DMS 273 treated with DMSO at 0.1 percent for 48 hours (cell line): ENCODE data around the gene CBL.
"Not testable (repeated sequence)": the region's sequence is repeated elsewhere in the genome, so short reads cannot be mapped to it uniquely, and the experiment has no call there.

Experiments
- DNase-seq: peaks from one replicate; lab custom pipeline; 2025; lab: John Stamatoyannopoulos, UW

The CBL gene

DNA sequence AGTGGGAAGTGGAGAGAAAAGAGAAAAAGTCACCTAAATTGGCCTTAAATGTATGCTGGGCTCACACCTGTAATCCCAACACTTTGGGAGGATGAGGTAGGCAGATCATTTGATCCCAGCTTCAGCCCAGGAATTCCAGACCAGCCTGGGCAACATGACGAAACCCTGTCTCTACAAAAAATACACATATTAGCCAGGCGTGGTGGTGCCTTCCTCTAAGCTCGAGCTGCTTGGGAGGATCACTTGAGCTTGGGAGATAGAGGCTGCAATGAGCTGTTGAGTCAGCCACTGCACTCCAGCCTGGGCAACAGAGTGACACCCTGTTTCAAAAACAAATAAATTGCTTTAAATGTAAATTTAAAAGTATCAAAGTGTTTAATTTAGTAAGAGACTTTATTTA is 3.9 kb downstream of the CBL start:
- no peak for DNase-seq

DNA sequence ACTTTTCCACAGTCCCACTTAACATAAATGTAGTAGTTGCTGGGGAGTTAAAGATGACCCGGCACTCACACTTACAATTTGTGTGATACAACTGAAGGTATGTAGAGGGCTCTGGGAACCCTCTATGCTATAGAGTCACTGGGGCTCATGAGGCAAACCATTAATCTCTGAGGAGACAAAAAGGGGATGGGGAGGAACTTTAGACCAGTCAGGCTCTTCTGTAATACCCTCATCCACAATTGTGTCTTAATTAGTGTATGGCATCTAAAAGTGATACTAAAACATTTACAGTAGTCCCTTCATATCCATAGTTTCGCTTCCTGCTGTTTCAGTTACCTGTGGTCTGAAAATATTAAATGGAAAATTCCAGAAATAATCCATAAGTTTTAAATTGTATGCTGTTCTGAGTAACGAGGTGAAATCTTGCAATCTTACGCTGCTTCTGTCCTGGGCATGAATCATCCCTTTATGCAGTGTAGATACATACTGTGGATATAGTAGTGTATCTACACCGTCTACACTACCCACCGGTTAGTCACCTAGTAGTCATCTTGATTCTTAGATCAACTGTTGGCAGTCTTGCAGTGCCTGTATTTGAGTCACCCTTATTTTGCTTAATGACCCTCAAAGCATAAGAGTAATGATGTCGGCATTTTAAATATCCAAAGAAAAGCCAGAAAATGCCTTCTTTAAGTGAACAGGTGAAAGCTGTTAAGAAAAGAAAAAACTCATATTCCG is 12.2 kb downstream of the CBL start:
- no peak for DNase-seq

DNA sequence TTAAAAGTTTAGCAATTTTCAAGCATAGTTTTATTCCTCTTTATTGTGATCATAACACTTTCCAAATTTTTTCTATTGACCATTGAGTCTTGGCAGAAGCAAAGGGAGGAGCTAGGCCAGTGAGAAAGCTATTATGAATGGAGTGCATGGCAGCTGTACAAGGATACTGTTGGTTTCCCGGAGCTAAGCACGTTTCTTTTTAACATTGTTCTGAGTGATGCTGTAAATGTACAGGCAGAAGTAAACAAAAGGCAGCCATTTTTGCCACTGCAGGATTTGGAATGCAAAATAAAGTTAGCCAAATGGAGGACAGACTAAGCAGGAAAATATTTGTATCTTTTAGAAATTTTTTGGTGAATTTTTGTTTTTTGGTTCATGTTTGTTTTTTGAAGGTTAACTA is 16.2 kb downstream of the CBL start:
- peak; percentile 9 for DNase-seq

DNA sequence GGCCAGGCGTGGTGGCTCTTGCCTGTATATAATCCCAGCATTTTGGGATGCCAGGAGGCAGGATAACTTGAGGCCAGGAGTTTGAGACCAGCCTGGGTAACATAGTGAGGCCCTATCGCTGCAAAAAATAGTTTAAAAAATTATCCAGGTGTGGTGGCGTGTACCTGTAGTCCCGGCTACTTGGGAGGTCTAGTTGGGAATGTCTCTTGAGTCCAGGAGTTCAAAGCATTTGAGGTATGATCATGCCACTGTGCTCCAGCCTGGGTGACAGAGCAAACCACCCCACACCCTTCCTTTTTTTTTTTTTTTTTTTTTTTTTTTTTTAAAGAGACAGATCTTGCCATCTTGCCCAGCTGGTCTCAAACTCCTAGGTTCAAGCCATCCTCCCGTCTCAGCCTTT is 16.8 kb downstream of the CBL start:
- DNase-seq: no peak

DNA sequence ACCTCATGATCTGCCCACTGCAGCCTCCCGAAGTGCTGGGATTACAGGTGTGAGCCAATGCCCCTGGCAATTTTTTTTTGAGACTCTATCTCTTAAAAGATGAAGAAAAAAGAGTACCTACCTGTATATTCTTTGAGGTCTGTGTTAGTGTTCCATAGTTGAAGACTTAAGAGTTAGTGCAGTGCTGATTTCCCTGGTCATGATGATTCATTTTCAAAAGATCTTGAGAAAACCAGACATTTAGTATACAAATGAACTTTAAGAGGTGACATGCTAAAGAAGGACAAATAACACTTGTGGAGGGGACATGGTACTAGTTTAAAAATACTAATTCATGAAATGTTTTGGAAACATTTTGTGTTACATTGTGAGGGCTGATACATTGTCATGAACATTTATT is 17.7 kb downstream of the CBL start:
- no peak for DNase-seq

DNA sequence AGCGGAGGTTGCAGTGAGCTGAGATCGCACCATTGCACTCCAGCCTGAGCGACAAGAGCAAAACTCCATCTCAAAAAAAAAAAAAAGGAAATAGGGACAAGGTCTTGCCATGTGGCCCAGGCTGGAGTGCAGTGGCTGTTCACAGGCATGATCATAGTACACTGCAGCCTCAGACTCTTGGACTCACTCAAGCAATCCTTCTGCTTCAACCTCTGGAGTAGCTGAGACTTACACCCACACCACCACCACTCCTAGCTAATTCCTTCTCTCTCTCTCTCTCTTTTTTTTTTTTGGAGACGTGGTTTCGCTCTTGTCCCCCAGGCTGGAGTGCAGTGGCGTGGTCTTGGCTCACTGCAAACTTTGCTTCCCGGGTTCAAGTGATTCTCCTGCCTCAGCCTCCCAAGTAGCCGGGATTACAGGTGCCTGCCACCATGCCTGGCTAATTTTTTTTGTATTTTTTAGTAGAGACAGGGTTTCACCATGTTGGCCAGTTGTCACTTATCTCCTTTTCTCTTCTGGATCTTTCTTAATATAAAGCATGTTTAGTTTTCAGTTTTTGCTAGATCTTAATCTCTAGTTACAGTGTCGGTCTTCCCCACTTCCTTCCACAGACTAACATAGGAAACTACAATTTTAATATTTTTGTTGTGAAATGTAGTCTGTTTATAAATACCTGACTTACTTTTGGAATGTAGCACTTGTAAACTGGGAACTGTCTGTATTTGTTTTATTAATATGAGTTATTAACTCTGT is 22.6 kb downstream of the CBL start:
- DNase-seq: not testable (repeated sequence)

DNA sequence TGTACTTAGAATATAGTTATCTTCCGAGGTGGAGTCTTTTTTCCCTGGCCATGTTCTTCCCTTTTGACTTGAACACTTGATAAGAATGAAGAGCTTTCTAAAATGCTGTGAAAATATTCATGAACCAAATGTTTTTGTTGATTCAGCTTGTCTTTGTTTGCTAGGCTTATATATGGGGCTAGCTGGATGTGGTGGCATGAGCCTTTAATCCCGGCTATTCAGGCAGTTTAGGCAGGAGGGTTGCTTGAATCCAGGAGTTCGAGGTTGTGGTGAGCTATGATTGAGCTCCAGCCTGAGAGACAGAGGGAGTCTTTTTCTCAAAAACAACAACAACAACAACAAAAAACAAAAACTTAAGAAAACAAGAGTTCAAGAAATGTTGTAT is 23.1 kb downstream of the CBL start:
- DNase-seq: no peak

DNA sequence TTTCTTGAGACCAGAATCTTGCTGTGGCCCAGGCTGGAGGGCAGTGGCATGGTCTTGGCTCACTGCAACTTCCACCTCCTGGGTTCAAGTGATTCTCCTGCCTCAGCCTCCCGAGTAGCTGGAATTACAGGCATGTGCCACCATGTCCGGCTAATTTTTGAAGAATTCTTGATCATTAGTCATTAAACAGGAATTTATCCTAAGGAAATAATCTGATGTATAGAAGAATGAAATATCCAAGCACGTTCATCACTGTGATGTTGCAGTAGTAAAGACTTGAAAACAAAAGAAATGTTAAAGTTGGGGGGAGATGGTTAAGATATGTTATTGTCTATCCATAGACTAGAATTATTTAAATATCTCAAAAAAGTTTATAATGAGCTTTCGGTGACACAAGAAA is 23.6 kb downstream of the CBL start:
- DNase-seq: no peak

DNA sequence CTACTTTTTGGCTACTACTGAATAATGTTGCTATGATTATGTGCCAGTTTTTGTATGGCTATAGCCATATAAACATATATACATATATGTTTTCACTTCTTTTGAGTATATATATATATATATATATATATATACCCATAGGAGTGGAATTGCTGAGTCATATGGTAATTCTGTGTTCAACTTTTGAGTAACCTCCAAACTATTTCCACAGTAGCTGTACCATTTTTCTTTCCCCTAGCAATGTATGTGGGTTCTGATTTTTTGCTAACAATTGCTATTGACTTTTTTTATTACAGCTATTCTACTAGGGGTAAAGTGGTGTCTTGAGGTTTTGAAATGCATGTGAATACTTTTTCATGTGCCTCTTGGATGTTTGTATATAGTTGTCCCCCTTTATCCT is 30.4 kb downstream of the CBL start:
- DNase-seq: no peak

DNA sequence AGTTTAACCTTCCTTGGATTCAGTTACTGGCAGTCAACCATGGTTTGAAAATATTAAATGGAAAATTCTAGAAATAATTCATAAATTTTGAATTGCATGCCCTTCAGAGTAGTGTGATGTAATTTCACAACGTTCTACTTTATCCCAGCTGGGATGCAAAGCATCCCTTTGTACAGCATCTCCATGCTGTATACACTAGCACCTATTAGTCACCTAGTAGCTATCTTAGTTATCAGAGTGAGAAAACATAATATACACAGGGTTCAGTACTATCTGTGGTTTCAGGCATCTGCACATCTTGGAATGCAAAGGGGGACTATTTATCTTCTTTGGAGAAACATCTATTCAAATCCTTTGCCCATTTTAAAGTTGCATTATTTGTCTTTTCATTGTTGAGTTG is 30.8 kb downstream of the CBL start:
- no peak for DNase-seq

DNA sequence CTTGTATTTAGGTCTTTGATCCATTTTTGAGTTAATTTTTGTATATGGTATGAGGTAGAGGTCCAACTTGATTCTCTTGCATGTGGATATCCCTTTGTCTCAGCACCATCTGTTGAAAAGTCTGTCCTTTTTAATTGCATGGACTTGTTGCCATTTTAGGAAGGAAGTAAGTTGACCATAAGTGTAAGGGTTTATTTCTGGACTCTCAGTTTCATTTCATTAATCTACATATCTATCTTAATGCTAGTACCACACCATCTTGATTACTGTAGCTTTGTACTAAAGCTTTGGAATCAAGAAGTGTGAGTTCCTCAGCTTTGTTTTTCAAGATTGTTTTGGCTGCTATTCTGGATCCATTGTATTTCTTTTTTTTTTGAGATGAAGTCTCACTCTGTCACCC is 31.4 kb downstream of the CBL start:
- DNase-seq: no peak

DNA sequence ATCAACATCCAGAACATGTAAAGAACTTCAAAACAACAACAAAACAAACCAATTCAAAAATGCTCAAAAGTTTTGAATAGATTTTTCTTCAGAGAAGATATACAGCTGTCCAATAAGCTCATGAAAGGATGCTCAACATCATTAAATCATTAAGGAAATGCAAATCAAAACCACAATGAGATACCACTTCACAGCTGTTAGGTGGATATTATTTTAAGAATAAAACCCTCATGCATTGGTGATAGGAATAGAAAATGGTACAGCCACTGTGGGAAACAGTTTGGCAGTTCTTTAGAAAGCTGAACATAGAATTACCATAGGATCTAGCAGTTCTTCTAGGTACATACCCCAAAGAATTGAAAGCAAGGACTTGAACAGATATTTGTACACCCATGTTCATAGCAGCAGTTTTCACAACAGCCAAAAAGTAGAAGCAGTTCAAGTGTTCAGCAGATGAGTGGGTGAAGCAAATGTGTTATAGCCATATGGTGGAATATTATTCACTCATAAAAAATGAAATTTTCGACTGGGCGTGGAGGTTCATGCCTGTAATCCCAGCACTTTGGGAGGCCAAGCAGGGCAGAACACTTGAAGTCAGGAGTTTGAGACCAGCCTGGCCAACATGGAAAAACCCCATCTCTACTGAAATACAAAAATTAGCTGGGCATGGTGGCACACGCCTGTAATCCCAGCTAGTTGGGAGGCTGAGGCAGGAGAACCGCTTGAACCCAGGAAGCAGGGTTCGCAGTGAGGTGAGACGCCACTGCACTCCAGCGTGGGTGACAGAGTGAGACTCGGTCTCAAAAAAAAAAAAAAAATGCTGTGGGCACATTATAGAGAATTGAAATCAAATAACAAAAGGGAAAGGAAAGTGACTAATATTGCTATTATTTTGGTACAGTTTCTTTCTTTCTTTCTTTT is 42.9 kb downstream of the CBL start:
- DNase-seq: no peak

DNA sequence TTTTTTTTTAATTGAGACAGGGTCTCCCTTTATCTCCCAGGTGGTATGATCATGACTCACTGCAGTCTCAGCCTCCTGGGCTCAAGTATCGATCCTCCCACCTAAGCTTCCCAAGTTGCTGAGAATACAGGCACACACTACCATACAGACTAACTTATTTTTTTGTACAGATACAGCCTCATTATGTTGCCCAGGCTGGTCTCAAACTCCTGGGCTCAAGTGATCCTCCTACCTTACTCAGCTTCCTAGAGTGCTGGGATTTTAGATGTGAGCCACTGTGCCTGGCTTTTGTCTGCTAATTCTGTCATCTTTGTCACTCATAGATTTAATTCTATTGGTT is 43.5 kb downstream of the CBL start:
- no peak for DNase-seq

DNA sequence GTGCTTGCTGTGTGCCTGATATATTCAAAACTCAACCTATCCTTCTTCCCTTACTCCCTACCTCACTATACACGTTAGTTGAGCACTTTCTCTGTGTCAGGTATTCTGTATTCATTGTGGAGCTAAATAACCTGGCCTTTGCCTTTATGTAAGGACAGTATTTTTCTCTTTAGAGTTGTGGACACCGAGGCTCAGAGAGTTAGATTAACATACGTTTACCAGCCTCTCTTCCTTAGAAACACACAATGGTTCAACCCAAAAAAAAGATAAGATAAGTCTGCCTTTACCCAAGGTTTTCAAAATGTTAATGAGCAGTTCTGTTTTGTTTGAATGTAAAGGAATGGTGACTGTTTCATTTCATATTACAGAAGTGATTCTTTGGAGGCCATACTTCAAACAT is 45.0 kb downstream of the CBL start:
- no peak for DNase-seq

DNA sequence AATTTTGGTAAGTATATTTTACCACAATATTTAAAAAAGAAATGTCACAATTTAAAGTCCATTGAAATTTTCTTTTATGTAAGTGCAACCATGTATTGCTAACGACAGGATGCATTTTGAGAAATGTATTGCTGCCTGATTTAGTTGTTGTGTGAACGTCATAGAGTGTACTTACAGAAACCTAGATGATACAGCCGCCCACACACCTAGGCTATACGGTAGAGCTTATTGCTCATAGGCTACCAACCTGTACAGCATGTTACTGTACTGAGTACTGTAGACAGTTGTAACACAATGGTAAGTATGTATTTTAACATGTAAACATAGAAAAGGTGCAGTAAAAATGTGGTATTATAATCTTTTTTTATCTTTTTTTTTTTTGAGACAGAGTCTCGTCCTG is 48.1 kb downstream of the CBL start:
- DNase-seq: no peak

DNA sequence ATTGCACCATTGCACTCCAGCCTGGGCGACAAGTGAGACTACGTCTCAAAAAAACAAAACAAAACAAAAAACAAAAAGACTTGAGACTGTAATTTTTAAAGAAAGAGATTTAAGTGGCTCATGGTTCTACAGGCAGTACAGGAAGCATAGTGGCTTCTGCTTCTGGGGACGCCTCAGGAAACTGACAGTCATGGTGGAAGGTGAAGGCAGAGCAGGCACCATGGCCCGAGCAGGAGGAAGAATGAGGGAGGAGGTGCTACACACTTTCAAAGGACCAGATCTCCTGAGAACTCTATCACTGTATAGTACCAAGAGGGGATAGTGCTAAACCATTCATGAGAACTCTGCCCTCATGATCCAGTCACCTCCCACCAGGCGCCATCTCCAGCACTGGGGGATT is 52.0 kb downstream of the CBL start:
- no peak for DNase-seq

DNA sequence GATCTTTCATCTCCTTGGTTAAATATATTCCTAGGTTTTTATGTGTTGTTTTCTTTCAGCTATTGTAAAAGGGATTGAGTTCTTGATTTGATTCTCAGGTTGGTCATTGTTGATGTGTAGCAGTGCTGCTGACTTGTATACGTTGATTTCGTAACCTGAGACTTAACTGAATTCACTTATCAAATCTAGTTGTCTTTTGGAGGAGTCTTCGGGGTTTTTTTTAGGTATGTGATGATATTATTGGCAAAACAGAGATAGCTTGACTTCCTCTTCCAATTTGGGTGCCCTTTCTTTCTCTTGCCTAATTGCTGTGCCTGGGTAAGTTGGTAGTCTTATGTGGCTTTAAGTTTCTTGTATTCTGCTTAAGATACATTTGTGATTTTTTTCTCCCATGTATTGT is 52.8 kb downstream of the CBL start:
- DNase-seq: no peak

DNA sequence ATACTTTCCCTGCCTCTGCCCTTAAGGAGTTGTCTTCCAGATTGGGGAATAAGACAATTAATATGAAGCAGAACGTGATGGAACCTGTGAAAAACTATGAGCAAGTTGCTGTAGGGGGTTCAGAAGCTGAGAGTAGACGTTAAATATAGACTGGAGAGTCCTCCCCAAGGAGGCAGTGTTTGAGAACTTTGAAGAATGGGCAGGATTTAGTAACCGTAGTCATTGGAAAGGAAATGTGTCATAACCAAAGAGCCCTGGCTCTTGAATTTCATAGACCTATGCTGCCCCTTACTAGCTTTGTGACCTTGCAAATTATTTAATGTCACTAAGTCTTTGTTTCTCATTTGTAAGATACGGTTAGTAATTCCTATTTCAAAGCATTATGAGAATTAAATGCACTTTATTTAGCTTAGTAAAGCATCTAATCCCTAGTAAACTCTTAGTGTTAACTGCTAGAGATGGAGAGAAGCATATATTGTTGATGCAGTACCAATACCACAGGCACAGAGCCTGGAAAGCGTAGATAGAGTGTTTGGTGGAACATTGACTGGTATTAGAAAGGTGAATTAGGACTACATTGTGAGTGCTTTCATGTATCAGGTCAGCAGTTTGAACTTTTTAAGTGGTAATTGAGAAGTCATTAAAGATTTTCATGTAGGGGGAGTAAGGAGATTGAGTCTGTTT is 56.7 kb downstream of the CBL start:
- no peak for DNase-seq

DNA sequence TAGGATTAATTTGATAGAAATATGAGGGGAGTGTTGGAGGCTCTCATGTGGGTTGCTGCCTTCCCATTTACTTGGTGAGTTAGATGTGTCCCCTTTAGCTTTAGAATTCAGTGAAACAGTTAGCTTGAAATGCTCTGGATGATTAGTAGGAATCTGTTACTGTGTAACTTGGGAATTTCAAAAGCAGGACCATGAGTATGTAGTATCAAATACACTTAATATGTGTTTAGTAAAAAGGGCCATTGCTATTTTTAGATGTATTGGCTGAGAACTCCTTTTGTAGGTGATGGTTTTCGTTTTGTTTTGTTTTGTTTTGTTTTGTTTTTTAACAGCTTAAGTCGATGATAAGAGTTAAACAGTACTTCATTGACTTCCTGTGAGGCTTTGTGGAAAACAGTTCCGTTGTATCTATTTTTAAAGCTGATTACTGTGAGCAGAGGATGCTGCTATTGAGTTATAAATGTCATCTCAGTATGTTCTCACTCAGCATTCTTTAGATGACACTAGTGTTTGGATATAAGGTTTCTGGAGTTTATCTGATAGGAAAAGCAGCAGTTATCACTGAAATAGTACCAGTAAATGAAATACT is 57.3 kb downstream of the CBL start:
- DNase-seq: no peak

DNA sequence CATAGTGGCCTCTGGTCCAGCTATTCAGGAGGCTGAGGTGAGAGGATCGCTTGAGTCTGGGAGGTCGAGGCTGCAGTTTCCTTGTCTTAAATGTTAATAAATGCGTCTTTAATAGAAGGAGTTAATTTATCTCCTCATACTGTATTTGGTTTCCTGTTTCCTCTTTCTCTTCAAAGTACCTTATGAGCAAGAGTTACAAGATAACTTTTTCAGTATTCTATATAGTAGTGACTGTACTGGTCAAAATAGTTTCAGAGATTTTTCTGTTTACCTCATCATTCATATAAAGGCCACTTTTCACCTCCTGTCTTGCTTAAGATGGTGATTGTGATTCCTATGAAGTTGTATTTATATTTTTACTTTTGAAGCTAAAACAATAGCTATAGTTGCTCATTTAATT is 59.9 kb downstream of the CBL start:
- DNase-seq: no peak

DNA sequence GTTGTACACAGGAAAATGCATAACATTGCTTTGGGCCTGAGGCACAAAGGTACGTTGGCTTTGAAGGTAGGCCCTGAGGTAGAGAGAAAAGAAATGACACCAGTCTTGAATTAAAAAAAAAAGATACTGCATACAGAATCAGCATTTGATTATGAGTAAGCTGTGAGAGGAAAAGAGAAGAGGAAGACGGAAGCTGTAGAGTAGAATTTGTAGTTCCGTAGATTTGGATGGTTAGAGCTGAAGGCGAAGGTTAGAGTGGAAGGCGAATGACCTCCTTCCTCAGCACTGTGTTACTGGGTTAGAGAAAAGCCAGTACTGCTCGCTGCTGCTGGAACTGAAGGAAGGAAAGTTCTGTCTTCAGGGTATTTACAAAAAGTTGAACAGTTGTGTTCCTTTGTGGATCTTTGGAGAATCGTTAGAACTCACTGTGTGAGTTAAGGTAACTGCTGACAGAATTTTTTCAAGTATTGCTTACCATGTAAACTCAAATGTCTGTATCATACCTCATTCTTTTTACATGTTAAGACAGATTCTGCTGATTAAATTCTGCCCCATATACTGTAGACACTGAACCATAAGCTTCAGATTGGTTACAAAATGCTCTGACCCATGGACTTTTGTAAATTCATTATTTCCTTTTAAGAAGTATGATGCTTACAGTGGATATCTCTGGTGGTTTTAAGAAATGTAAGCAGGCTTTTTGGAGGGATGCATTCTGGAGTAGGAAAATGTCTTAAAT is 60.5 kb downstream of the CBL start:
- no peak for DNase-seq
